Measurements from ENCODE around the gene TCERG1L.

DNA sequence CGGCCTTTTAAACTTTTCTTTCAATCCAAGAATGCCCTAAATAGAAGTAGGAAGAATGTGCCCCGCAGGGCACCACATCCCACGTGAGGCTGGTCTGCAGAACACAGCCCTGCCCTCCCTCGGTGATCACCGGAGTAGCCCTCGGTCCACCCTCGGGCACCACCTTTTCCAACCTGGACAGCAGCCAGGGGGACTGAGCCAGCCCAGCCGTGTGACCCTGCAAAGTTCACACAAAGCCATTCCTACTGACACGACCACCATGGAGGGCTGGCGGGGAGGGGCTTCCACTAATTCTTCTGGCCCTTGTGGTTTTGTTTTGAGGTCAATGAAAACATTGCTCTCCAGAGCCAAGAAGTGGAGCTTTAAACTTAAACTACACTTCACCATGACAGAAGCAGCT lies 132.2 kb downstream of the TCERG1L start:
- no peak for TF ChIP-seq CTCF (IDR thresholded peaks at IDR 0.05)
- TF ChIP-seq TCF7L2 (IDR thresholded peaks at IDR 0.05; ENCODE audit: low read depth, low read length) = no peak
- TF ChIP-seq SIN3A (IDR thresholded peaks at IDR 0.05; ENCODE audit: borderline replicate concordance, insufficient read depth, low read depth, low read length) = no peak
- no peak for TF ChIP-seq POLR2AphosphoS5 (IDR thresholded peaks at IDR 0.05; ENCODE audit: low read depth, low read length)
- TF ChIP-seq, protein P1, sequence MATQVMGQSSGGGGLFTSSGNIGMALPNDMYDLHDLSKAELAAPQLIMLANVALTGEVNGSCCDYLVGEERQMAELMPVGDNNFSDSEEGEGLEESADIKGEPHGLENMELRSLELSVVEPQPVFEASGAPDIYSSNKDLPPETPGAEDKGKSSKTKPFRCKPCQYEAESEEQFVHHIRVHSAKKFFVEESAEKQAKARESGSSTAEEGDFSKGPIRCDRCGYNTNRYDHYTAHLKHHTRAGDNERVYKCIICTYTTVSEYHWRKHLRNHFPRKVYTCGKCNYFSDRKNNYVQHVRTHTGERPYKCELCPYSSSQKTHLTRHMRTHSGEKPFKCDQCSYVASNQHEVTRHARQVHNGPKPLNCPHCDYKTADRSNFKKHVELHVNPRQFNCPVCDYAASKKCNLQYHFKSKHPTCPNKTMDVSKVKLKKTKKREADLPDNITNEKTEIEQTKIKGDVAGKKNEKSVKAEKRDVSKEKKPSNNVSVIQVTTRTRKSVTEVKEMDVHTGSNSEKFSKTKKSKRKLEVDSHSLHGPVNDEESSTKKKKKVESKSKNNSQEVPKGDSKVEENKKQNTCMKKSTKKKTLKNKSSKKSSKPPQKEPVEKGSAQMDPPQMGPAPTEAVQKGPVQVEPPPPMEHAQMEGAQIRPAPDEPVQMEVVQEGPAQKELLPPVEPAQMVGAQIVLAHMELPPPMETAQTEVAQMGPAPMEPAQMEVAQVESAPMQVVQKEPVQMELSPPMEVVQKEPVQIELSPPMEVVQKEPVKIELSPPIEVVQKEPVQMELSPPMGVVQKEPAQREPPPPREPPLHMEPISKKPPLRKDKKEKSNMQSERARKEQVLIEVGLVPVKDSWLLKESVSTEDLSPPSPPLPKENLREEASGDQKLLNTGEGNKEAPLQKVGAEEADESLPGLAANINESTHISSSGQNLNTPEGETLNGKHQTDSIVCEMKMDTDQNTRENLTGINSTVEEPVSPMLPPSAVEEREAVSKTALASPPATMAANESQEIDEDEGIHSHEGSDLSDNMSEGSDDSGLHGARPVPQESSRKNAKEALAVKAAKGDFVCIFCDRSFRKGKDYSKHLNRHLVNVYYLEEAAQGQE (IDR thresholded peaks at IDR 0.05; ENCODE audit: insufficient read depth in 1 of 2, low read depth in 2 of 2, low read length in 1 of 2) = no peak

All from Panc1 (cell line).